ENCODE measurements around the gene SLC27A3.

Gene SLC27A3

DNA sequence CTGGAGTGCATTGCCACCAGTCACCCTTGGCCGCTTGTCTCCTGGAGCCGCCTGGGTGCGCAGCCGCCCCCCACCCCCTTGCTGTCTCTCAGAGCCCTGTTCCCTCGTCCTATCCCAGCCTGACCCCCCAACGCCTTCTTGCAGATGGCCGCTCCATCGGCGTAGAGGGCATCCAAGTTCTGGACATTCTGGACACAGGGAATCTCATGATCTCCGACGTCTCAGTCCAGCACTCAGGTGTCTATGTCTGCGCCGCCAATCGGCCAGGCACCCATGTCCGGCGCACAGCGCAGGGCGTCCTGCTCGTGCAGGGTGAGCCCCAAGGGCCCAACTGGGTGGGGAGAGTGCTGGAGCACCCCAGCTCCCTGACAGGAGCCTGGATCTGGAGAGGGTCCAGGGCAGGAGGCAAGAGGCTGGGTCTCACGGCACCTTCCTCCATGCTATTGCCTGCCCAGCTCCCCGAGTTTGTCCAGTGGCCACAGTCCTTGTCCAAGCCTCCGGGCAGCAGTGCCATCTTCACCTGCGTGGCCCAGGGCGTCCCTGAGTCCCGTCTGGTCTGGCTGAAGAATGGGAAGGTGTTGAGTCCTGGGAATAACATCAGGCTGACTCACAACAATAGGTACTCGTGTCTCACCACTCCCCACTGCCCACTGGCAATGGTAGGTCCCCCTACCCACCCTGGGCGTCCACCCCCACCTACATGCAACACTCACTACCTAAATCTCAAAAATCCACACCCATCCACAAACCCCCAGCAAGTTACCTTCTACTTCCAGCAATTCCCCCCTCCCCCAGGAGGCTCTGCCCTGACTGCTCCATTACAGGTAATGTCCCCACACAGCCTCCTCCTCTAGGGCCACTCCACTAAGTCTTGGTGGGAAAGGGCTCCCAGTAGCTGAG is 24.6 kb downstream of the SLC27A3 start:
- DNase-seq: no peak

DNA sequence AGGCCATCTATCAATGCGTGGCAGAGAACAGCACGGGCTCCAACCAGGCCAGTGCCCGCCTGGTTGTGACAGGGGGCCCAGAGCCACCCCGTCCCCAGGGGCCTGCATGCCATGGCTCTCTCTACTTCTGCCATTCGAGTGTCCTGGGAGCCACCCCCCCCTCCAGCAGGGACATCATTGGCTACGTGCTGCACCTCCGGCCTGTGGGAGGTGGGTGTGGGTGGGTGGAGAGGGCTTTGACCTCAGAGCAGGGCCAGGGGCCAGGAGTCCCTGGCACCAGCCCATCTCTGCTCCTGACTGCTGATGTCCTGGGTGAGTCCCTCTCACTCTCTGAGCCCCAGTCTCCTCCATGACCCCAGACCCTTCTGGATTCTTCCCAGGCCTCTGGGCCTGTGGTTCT is 25.3 kb downstream of the SLC27A3 start:
- DNase-seq: no peak

DNA sequence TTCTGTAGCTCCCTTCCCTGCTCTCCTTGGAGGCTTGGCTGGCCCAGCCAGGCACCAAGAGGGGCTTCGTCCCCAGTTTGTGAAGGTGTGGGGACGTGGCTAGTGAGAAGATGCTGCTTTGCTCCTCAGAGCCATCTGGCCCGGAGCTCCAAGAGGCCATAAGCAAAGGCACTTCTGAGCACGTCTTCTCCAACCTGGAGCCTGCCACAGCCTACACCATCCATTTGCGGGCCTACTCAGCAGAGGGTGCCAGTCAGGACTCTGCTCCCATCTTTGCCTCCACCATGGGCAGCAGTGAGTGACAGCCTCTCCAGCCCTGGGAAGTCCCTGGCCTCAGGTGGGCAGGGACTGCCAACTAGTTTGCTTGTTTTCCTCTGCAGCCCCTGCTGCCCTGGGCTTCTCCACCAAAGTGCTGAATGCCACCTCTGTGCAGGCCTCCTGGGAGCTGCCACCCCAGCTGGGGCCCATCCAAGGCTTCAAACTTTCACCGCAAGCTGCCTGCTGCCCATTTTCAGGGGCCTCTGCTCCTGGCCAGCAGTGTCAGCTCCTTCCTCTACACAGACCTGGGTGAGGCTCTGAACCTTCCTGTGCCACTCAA is 25.9 kb downstream of the SLC27A3 start:
- DNase-seq: no peak

DNA sequence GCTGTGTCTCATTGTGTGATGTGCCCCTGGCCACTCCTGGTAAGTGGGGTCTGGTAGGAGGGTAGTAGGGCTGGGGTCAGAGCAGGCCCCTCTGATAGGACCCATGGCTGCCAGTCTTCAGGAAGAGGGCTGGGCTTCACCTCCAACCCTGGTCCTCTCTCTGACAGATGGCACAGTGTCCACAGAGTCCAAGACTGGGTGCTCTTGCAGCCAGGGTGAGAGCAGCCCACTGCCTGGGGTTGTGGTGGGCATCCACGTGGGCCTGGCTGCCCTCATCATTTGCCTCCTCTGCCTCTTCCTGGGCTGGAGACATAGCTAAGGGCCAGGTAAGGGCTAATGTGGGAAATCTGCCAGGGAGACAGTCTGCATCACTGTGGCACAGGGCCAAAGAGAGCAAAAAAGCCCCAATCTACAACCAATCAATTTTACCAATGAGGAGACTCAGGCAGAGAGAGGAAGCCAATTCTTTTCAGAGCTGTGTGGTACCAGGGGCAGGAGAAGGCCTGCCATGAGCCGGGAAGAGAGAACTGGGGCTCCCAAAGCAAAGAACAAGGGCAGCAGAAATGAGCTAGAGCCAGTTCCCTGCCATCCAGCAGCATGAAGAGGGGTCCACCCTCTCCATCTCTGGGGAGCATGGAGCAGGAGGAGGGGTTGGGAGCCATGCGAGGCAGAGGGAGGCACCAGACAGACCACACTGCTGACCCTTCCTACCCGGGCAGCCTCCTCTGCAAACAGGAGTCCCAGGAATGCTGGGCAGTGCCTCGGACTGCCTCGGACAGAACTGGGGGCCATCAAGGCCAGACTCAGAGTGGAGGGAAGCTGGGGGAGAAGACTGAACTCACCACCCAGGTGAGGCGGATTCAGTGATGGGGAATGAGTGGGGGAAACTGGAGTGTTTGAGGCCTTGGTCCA is 26.8 kb downstream of the SLC27A3 start:
- no peak for DNase-seq

DNA sequence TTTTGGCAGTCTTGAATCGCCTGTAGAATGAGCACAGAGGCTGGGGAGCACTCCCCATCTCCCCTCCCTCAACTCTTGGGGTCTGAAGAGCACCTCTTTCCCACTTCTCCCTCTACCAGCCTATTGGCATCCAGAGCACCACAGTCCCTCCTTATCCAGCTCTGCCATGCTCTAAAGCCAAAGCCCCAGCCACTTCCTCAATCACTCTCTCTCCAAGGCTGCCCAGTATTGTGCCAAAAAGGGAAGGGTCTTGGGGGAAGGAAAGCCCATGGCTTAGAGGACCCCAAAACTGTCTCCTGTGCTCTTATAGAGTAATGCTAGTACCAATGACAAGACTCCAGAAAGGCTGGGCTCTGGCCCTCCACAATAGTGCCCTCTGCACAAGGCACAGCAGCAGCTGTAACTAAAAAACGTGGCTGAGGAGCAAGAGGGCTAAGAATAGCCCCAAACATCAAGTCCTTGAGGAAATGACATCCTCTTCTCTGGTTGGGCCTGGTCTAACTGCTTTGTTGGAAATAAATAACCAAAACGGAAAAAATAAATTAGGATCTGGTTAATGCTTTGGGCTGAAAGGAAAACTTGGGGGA is 28.4 kb downstream of the SLC27A3 start:
- no peak for DNase-seq

DNA sequence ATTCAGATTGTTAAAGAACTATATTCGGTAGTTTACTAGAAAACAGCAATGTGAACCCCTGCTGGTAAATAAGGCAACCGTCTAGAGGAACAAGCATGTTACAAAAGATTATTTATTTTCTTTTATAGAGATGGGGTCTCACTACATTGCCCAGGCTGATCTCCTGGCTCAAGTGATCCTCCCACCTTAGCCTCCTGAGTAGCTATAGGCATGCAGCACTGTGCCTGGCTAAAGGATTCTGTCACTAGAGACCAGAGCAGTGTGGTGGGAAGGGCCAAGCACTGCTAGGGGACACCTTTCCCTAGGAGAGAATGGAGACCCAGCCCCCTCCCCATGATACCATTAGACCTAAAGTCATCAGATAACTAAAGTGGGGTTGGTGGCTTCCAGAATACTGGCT is 28.9 kb downstream of the SLC27A3 start:
- DNase-seq: no peak

DNA sequence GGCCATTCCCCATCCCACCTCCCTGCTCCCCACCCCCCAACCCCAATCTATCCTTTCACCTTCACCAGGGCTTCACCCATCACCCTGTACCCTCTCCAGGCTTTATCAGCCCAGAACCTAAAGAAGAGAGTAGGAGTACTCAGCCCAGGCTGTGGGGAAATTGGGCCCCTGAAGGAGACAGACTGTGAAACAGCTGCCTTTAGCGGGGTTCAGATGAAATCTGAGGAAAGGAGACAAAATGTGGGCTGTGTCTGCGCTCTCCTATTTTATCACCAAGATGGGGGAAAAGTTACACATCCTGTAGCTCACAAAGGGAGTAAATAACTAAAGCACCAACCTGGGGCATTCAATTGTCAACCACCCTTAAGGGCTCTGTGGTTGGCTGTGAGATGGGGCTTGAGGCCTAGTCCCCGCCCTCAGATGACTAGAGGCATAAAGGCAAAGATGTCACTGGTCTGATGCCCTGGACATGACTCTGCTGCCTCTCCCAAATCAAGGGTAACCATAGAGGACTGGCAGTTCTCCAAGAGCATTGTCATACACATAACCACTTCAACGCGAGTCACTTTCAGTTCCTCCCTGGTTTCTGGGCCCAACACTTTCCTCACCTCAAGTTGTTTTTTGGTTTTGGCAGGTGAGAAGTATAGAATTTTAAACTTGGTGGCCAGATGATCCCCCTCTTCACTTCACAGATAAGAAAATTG is 30.0 kb downstream of the SLC27A3 start:
- peak; percentile 94 to 97 for DNase-seq

DNA sequence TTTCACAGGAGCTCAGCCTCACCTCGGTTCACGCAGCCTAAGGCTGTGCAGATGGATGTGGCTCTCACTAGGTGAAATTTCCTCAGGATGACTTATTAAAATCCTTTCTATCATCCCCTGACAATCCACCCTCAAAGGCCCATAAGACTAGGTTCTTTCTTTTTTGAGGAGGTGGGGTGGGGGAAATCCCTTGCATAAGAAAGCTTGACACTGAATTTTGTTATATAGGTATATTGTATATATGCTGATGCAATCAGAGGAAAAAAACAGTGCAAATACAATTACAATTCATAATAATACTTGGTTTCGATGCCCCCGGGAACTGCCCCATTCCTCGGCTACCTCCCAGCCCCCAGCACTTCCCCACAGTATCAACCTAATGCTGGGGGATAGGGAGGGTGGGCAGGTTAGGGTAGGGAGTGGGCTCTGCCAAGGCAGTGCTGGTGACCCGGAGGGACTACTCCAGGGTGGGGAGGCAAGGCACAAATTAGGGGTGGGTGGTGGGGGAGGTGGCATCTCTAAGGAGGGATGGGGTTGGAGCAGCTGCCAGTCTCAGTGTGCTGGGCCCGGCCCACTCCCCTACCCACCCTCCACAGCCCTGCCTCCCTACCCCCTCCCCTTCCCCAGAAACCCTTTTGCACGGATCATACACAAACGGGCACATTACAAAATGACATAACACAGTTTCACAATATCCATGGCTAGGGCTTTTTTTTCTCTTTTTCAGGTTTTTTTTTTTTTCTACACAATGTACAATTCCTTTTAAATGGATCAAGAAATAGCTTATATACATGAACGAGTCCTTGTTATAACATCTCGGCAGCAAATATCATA is 30.9 kb downstream of the SLC27A3 start:
- DNase-seq: peak in 1 of 2 donors; percentile 50

DNA sequence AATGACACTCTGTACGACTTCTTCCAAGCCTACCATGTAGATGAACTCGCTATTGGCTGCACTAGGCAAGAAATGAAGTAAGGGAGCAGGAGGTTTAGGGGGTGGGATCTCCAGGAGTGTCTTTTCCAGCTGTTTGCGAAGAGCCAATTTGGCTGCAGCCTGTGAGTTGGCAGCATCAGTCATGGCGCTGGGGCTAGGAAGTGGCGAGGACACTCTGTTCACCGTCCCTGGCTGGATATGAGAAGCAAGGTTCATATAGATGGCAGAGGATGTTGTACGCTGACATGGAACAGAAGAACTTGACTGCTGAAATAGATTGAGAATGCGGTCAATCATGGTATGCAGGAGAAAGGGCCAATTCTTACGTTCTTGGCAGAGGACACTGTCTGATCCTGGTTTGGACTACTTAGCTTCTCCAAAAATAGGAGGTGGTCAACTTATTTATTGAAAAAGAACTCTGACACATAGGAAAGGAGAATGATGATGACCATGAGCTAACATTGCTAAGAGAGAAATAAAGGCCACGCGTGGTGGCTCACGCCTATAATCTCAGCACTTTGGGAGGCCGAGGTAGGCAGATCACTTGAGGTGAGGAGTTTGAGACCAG is 41.2 kb downstream of the SLC27A3 start:
- no peak for DNase-seq

DNA sequence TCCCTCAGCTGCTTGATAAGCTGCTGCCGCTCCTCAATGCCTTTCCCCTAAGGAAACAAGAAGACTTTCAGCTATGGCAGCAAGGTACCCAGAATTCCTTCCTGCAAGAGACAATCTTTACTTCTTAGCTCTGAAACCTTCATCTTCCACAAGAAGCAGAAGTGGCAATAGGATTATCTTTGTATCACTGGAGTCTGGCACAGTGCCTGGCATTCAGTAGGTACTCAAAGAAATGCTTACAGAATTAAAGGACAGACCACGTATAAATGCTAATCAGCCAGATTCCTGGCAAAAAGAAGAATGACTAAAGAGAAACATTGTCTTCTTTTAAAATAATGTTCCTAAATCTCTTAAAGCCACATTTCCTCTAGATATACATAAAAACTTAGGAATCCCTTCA is 43.7 kb downstream of the SLC27A3 start:
- DNase-seq: no peak

DNA sequence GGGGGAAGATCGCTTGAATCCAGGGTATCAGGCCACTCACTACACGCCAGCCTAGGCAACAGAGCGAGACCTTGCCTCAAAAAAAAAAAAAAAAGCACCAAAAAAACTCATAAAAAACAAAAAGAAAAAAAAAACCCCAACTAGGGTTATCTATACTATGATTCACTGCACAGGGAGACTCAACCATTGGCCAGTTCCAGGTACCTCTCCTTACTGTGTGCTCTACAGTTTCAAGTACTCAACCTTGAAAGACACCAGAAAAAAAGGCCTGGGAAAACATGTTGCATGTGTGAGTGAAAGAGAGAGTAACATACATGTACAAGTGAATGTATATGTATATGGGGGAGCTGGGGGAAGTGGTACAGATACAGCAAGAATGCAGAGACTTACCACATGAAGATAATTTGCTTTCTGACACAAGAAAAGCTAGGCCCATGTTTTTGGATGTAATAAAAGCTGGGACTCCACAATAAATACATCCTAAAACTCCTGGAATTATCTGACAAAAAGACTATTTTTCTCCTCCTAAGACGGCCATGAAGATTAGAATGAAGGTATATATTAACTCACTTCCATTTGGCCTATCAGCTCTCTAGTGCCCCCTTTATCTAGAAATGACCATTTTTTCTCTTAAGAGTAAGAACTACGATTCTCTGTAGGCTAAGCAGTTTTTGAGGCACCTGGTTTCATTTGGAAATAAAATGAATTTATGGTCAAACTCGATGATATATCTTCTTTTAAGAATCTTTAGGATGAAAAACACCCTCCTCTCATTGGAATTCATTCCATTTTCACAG is 52.2 kb downstream of the SLC27A3 start:
- no peak for DNase-seq

Measured in inflammatory macrophage (primary cell).